Stimulated activated CD4-positive, alpha-beta T cell treated with anti-CD3 and anti-CD28 coated beads, TNF-alpha, amount 100 ng/mL, for 48 hours (primary cell): ENCODE measurements around the gene C2orf72.
A peak's percentile ranks its signal among the peaks of the same experiment; 100 is the strongest.
"Not testable (repeated sequence)": the region's sequence is repeated elsewhere in the genome, so short reads cannot be mapped to it uniquely, and the experiment has no call there.

Experiments
- DNase-seq, 3 donors: peaks; one replicate each; pipeline ENCODE4 v3.0.0-alpha.2; 2020; ENCODE audit warnings: low read depth in 3 of 3

Gene C2orf72

GRCh38 chr2:231043796-231044195, 6.5 kb downstream of the C2orf72 start:
- DNase-seq, result no peak

- no peak for DNase-seq
These were observed 9.6 kb downstream of the C2orf72 start for GRCh38 chr2:231046916-231047273.

GRCh38 chr2:231047274-231047922, 10.1 kb downstream of the C2orf72 start:
- no peak for DNase-seq

GRCh38 chr2:231047923-231048915, 10.9 kb downstream of the C2orf72 start:
- no peak for DNase-seq

GRCh38 chr2:231049286-231050017, 12.1 kb downstream of the C2orf72 start:
- DNase-seq, result no peak

- no peak for DNase-seq
These were observed 12.9 kb downstream of the C2orf72 start for GRCh38 chr2:231050018-231050901.

GRCh38 chr2:231051116-231051515, 13.8 kb downstream of the C2orf72 start:
- no peak for DNase-seq

- DNase-seq, result peak; percentile 70 to 80 (median 78)
These were observed 15.4 kb downstream of the C2orf72 start for GRCh38 chr2:231052494-231053451.

- DNase-seq, result no peak
These were observed 16.5 kb downstream of the C2orf72 start for GRCh38 chr2:231053846-231054245.

GRCh38 chr2:231056453-231057416, 19.4 kb downstream of the C2orf72 start, which contains the start of gene PSMD1:
TSS of gene PSMD1 (plus strand) at chr2:231056867. CDS start at chr2:231057026, 159 bp downstream.
- DNase-seq, result peak; percentile 84 to 88 (median 85)

GRCh38 chr2:231057590-231057989, 20.3 kb downstream of the C2orf72 start:
- no peak for DNase-seq

GRCh38 chr2:231058761-231059550, 21.6 kb downstream of the C2orf72 start:
- DNase-seq, result no peak

GRCh38 chr2:231059756-231060155, 22.4 kb downstream of the C2orf72 start:
- DNase-seq, result no peak

- no peak for DNase-seq
These were observed 25.5 kb downstream of the C2orf72 start for GRCh38 chr2:231062776-231063175.

GRCh38 chr2:231063347-231063746, 26.0 kb downstream of the C2orf72 start:
- no peak for DNase-seq

GRCh38 chr2:231065966-231066365, 28.6 kb downstream of the C2orf72 start:
- no peak for DNase-seq

- DNase-seq, result not testable (repeated sequence)
These were observed 30.2 kb downstream of the C2orf72 start for GRCh38 chr2:231067531-231067930.
